Spleen (tissue), 11 donors: Measurements from ENCODE around the gene RAMP1. TPM values are rescaled to one million over a fixed set of nuclear protein-coding genes. Genes with fewer than 3 reads are reported as not detected.

Source experiments
- DNase-seq: peaks from one replicate; pipeline ENCODE4 v3.0.0-alpha.2; 2020
- H3K27ac ChIP-seq, 8 donors: fragments of 200-600 bp; sonication (generic) in 7 of 8; 1 replicate in 4 of 8; 2 replicates in 4 of 8; pipeline versions ENCODE4 v1.5.0 to v1.8.0; 2016 to 2021; ENCODE audit warnings: inconsistent platforms in 4 of 8, mild to moderate bottlenecking in 4 of 8, moderate library complexity in 1 of 8
- H3K27me3 ChIP-seq, 7 donors: fragments of 200-600 bp; sonication (generic) in 6 of 7; replicated peaks in 1 of 7; 1 replicate in 4 of 7; 2 replicates in 3 of 7; pipeline versions ENCODE4 v1.5.0 to v1.8.0; 2016 to 2021; ENCODE audit warnings: inconsistent platforms in 3 of 7, mild to moderate bottlenecking in 1 of 7
- H3K36me3 ChIP-seq, 6 donors: fragments of 200-600 bp; sonication (generic) in 5 of 6; 1 replicate in 4 of 6; 2 replicates in 2 of 6; pipeline versions ENCODE4 v1.5.0 to v1.8.0; 2016 to 2021; ENCODE audit warnings: inconsistent platforms in 2 of 6
- H3K4me1 ChIP-seq, 6 donors: fragments of 200-600 bp; sonication (generic) in 5 of 6; 1 replicate in 3 of 6; 2 replicates in 3 of 6; pipeline versions ENCODE4 v1.5.0 to v1.8.0; 2016 to 2021; ENCODE audit warnings: inconsistent platforms in 3 of 6
- H3K4me3 ChIP-seq, 8 donors: fragments of 200-600 bp; sonication (generic) in 7 of 8; 1 replicate in 4 of 8; 2 replicates in 4 of 8; pipeline versions ENCODE4 v1.5.0 to v1.8.0; 2016 to 2021; ENCODE audit warnings: inconsistent platforms in 4 of 8, mild to moderate bottlenecking in 4 of 8, moderate library complexity in 2 of 8
- H3K9me3 ChIP-seq, 8 donors: fragments of 200-600 bp; sonication (generic) in 7 of 8; 1 replicate in 4 of 8; 2 replicates in 4 of 8; pipeline versions ENCODE4 v1.5.0 to v1.8.0; 2016 to 2021; ENCODE audit warnings: inconsistent platforms in 4 of 8
- CTCF ChIP-seq, 11 experiments: fragments of 200-600 bp in 7 of 11; fragments of 450-650 bp in 4 of 11; sonication (generic) in 4 of 11; IDR thresholded peaks in 8 of 11; conservative IDR thresholded peaks in 3 of 11; 1 replicate in 7 of 11; 2 replicates in 4 of 11; pipeline versions ENCODE4 v1.4.0 to v1.8.0; 2016 to 2021; ENCODE audit warnings: antibody characterized with exemption in 11 of 11, inconsistent platforms in 4 of 11, mild to moderate bottlenecking in 1 of 11
- POLR2A ChIP-seq, 3 donors: fragments of 450-650 bp; IDR thresholded peaks; one replicate each; pipeline ENCODE4 v1.5.1; 2017; ENCODE audit warnings: antibody characterized with exemption in 3 of 3, mild to moderate bottlenecking in 1 of 3
- POLR2AphosphoS5 ChIP-seq, 3 donors: sonication (generic); formaldehyde crosslinking; IDR thresholded peaks; one replicate each; pipeline ENCODE4 v1.5.1; 2017; ENCODE audit warnings: antibody characterized with exemption in 3 of 3
- WGBS, 5 donors: extraction: QIAGEN DNeasy Blood & Tissue Kit in 3 of 5; methylation state at CpG; one replicate each; pipeline versions ENCODE4 v1.1.5 to v1.1.7; 2013 to 2018; 5-methylcytosine and 5-hydroxymethylcytosine counted together
- intact Hi-C: fragments of 100-400 bp; cut with DNase I; formaldehyde crosslinking; loops from one replicate; pipeline ENCODE4 v1.15.0; 2023; ENCODE audit warnings: low total_unique reads
- polyA plus RNA-seq, 3 donors: library from polyadenylated mRNA; stranded (reverse); fragments of 200-250 nt; gene quantifications; one replicate each; pipeline ENCODE4 v1.2.1, GENCODE V29; 2013
- total RNA-seq, 7 donors: library from RNA; depleted of rRNA in 3 of 7; stranded (reverse); fragments of >200 nt in 3 of 7; fragmentation: NEBNext Ultra II Directional in 4 of 7; extraction: Animal tissue kit (Norgen Biotek cat#: 25700) in 4 of 7; gene quantifications; one replicate each; pipeline versions ENCODE4 v1.1.0 to v1.2.1, GENCODE V29; 2016 to 2021
- donor health status: healthy with polysubstance abuse.
- donor health status: DM: no; HTN: no; CAD: no; lungs with moderate emphysema.
- donor health status: DM: no; HTN: no; CAD: no.
- donor health status: Bipolar disorder and iron deficiency.
- donor health status: healthy.
- donor health status: DM: no; HTN: no; CAD: no.
- donor health status: DM: yes; HTN: yes; CAD: no.

The RAMP1 gene
- total and polyA plus RNA-seq, 10 donors, result 4.5 to 44.5 (median 9.5) TPM

GRCh38 chr2:237894986-237895543, 35.6 kb downstream of the RAMP1 start:
- no peaks in the 10 kb centered on the region for H3K9me3 ChIP-seq
- WGBS, 5 donors, result 82 to 95% (median 91%) methylated on average over 7 to 12 of the region's 12 CpGs
- no peak overlapping the region for H3K4me3 ChIP-seq
- H3K27ac ChIP-seq, result no peak overlapping the region
- DNase-seq, result peak; percentile 33
- peaks cover 0 to 21% (median 15%) of the 10 kb centered on the region in 6 donors for H3K4me1 ChIP-seq
- no peaks in the 10 kb centered on the region for H3K27me3 ChIP-seq
- no peak for TF ChIP-seq POLR2AphosphoS5 (IDR thresholded peaks at IDR 0.05)
- no peak for TF ChIP-seq POLR2A (IDR thresholded peaks at IDR 0.05)
- no peak for TF ChIP-seq CTCF (IDR thresholded peaks at IDR 0.05 in 8 of 11, conservative IDR thresholded peaks at IDR 0.05 in 3 of 11)
- intact Hi-C loops, result no loop called here
- no peaks in the 10 kb centered on the region for H3K36me3 ChIP-seq

- Histone ChIP-seq H3K27me3 (no peaks in the 10 kb centered on the region), H3K4me1 (peaks cover 0 to 21% (median 15%) of the 10 kb centered on the region in 6 donors), H3K9me3 (no peaks in the 10 kb centered on the region), H3K27ac (no peak overlapping the region), H3K36me3 (no peaks in the 10 kb centered on the region), H3K4me3 (no peak overlapping the region)
- DNase-seq, result peak; percentile 65
- 81 to 90% (median 88%) methylated on average over 19 to 27 of the region's 27 CpGs for WGBS, 5 donors
- no peak for TF ChIP-seq POLR2AphosphoS5 (IDR thresholded peaks at IDR 0.05)
- no peak for TF ChIP-seq CTCF (IDR thresholded peaks at IDR 0.05 in 8 of 11, conservative IDR thresholded peaks at IDR 0.05 in 3 of 11)
- no peak for TF ChIP-seq POLR2A (IDR thresholded peaks at IDR 0.05)
- intact Hi-C loops, result no loop called here
Observed at GRCh38 chr2:237895544-237896506, 36.4 kb downstream of the RAMP1 start.

GRCh38 chr2:237896507-237896892, 37.1 kb downstream of the RAMP1 start:
- H3K27me3 ChIP-seq, result no peaks in the 10 kb centered on the region
- intact Hi-C loops, result no loop called here
- no peaks in the 10 kb centered on the region for H3K9me3 ChIP-seq
- peaks cover 0 to 21% (median 15%) of the 10 kb centered on the region in 6 donors for H3K4me1 ChIP-seq
- no peak overlapping the region for H3K27ac ChIP-seq
- H3K4me3 ChIP-seq, result no peak overlapping the region
- no peaks in the 10 kb centered on the region for H3K36me3 ChIP-seq
- DNase-seq, result no peak
- TF ChIP-seq POLR2A (IDR thresholded peaks at IDR 0.05), result no peak
- TF ChIP-seq POLR2AphosphoS5 (IDR thresholded peaks at IDR 0.05), result no peak
- TF ChIP-seq CTCF (IDR thresholded peaks at IDR 0.05 in 8 of 11, conservative IDR thresholded peaks at IDR 0.05 in 3 of 11), result no peak
- 78 to 90% (median 86%) methylated on average over 6 to 7 of the region's 7 CpGs for WGBS, 5 donors

GRCh38 chr2:237896956-237897355, 37.5 kb downstream of the RAMP1 start:
- Histone ChIP-seq H3K27me3 (no peaks in the 10 kb centered on the region), H3K9me3 (no peaks in the 10 kb centered on the region), H3K36me3 (no peaks in the 10 kb centered on the region), H3K27ac (no peak overlapping the region), H3K4me1 (peaks cover 0 to 21% (median 15%) of the 10 kb centered on the region in 6 donors), H3K4me3 (no peak overlapping the region)
- intact Hi-C loops, result no loop called here
- peak; percentile 52 for DNase-seq
- TF ChIP-seq POLR2AphosphoS5 (IDR thresholded peaks at IDR 0.05) (no peak), POLR2A (IDR thresholded peaks at IDR 0.05) (no peak), CTCF (IDR thresholded peaks at IDR 0.05 in 8 of 11, conservative IDR thresholded peaks at IDR 0.05 in 3 of 11) (no peak)
- 93 to 96% (median 94%) methylated on average over 8 to 10 of the region's 10 CpGs for WGBS, 5 donors
